Activated CD8-positive, alpha-beta memory T cell treated with anti-CD3 and anti-CD28 coated beads for 24 hours (primary cell): ENCODE results near the gene GFPT1.
"Not testable (repeated sequence)": the region's sequence is repeated elsewhere in the genome, so short reads cannot be mapped to it uniquely, and the experiment has no call there.

ENCODE experiments used
- DNase-seq: peaks from one replicate; pipeline ENCODE4 v3.0.0-alpha.2; 2020

The GFPT1 gene

DNA sequence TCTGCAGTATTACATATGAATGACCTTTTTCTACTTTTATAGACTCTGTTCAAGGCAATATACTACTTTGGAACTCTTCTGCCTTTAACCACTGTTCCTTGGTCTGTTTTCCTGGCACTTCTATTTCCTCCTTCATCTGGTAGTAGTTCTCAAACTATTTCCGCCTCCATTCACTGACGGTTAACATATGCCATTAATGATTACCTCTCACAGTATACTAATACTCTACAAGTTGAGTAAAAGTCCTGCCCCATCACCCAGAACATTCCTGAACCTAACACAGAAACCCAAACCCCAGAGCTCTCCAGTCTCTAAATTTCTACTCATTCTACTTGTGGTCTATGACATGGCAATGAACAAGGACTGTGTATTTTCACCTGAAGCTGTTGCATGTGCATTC lies 4.5 kb downstream of the GFPT1 start:
- no peak for DNase-seq

DNA sequence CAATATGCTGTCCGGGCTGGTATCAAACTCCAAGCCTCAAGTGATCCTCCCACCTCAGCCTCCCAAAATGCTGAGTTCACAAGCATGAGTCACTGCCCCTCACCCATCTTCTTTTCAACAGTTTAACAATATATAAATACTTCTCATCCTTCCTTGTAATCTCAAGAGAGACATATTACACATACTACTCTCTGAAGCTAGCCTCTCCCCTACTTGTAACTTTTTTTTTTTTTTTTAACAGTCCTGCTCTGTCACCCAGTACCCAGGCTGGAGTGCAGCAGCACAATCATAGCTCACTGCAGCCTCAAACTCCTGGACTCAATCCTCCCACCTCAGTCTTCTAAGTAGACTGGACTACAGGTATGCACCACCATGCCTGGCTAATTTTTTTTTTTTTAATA lies 5.7 kb downstream of the GFPT1 start:
- no peak for DNase-seq

DNA sequence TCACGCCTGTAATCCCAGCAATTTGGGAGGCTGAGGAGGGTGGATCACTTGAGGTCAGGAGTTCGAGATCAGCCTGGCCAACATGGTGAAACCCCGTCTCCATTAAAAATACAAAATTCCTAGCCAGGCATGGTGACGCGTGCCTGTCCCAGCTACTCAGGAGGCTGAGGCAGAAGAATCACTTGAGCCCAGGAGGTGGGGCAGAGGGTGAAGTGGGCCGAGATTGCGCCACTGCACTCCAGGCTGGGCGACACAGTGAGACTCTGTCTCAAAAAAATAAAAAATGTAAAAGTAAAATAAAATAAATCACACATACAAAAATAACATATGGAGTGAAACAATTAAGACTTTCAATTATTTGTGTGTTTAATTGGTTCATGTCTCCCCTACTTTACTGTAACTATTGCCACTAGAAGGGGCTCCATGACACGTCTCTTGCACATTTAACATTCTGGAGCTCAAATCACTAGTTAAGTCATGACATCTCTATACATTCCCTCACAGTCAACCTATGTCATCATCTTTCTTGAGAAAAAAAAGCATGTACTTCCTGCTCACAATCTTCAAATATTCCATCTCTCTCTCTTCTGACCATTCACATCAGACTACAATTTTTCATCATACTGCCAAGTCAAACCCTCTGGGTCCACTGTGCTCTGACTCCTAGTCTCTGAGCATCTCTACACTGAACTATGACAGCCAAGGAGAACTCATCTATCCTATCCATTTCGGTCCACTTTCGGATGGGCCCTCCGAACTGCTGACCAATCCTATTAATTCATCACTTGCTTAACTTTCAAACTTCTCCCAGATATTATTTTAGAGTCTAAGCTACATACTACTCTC lies 6.7 kb downstream of the GFPT1 start:
- no peak for DNase-seq

DNA sequence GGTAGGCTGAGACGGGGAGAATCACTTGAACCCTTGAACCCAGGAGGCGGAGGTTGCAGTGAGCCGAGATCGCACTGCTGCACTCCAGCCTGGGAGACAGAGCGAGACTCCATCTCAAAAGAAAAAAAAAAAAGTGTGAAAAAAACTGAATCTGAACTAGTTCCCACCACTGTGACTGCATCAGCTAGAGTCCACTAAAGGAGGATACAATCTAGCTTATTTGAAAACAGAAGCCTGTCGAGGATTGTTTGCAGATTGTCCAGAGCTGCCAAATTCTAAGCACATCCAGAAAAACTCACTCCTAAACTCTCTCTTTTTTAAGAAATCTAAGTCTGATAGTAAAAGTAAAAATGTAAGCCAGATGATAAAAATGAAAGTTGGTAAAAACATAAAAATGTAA lies 10.6 kb downstream of the GFPT1 start:
- no peak for DNase-seq

DNA sequence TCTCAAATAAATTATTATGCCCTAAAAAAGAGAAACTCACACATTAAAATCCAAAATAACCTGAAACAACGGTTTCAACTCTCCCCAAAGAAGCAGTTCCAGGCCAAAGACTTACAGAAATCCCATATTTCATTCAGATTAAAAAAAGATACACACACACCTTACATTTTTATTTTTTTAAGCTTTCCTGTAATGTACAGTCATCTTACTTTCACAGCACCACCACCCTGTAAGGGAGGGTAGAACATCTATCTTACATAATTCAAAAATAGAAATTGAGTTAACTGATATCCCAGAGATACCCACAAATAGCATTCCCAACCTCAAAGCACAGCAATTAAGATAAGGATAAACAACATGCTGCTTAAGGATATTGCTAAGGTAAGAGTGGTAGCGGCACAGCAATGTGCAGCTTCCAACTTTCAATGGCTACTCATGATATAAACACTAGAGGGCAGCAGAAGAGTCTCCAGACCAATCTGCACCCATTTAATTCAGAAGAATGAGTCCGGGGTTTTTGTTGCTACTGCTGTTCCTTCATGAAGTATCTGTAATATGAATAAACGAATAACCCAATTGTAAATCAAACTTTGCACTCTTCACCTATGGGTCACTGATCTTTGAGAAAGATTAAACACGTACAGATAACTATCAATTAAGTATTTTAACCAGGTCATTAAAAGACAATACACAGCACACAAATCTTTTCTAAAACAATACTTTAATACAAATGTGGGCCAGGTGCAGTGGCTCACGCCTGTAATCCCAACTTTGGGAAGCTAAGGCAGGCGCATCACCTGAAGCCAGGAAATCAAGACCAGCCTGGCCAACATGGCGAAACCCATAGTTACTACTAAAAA lies 11.3 kb downstream of the GFPT1 start:
- DNase-seq = no peak

DNA sequence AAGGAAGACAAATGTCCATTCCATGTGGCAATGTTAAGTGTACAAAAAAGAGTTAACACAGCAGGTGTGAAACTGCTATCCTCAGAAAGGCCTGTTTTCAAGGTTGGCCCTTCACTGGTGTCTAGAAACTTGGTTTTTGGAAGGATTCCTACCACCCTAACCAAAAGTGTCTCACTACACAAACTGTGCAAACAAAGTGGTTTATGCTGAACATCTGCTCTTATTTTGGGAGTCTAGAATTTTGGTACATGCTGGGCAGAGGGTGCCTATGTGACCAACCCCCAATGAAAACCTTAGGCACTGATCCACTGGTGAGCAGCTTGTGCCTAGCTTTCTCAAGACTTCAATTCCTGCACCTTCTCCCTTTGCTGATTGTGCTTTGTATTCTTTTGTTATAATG lies 14.3 kb downstream of the GFPT1 start:
- DNase-seq = no peak

DNA sequence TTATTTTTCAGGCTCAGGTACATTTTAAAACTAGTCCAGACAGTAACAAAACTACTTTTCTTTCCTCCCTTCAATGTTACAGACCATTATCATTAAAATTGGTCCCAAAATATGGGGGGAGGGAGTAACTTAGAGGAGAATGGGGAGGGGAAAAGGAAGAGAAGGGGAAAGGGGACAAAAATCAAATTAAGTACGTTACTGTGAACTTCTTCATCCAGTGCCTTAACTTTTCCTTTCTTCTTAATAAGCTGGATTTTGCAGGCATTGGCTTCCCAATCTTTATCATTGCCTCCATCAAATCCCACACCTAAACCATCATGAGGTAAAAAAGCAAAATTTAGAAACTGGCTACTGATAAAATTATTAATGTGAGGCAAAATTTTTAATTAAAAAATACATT lies 17.2 kb downstream of the GFPT1 start:
- DNase-seq = no peak

DNA sequence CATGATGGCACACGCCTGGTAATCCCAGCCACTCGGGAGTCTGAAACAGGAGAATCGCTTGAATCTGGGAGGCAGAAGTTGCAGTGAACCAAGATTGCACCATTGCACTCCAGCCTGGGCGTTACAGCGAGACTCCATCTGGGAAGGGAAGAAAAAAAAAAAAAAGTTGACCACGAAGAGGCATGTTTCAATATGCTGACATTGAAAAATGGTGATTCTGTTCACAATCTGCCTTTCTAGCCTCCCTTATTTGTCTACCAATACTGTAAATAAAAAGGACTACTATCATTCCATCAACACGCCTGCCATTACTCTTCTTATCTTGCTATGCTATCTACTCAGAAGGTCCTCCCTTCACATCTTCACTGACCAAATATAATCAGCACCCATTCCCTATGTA lies 18.4 kb downstream of the GFPT1 start:
- no peak for DNase-seq

DNA sequence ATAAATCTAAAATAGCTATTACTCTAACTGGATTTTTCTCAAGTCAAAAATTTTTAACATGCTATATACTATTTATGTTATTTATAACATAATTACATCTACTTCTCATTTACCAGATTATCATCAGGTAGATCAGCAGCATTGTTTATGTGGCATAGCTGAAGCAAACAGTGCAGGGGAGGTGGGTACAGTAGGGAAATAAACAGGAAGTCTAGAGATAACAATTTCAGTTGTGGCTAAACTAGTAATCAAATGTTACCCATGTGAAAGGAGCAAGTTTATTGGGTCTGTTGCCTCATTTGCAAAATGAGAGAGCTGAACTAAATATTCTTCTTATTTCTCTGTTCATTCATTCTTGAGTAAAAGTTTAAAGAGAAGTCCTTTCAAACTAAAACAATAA lies 27.7 kb downstream of the GFPT1 start:
- no peak for DNase-seq

DNA sequence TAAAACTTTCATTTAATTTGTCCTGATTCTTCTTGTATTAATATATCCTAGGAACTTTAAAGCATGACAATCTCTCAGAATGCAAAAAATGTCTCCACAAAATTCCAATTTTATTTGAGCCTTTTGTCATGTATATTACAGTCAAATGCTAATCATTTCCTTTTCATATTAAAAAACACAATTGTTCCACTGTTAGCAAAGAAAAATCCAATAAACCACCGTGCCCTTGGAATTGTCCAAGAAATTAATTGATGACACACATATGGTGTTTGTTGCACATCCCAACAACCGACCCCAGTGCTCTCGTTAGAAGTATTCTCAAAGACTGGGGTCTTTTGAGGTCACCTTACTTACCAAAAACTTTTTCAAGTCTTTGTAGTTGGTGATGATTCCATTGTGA lies 28.1 kb downstream of the GFPT1 start:
- no peak for DNase-seq

DNA sequence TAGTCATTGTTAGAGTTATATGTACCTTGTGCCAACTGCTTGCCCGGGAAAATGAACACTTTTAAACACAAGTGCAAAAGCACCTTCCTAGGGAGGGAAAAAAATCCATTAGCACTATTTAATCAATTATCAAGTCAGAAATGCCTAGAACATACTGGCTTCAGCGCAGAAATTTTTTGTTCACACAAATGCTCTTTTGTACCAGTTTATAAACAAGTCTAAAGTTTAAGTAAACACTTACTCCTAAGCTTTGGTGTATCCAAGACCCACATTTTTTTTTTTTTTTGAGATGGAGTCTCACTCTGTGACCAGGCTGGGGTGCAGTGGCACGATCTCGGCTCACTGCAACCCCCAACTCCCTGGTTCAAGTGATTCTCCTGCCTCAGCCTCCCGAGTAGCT lies 30.6 kb downstream of the GFPT1 start:
- no peak for DNase-seq

DNA sequence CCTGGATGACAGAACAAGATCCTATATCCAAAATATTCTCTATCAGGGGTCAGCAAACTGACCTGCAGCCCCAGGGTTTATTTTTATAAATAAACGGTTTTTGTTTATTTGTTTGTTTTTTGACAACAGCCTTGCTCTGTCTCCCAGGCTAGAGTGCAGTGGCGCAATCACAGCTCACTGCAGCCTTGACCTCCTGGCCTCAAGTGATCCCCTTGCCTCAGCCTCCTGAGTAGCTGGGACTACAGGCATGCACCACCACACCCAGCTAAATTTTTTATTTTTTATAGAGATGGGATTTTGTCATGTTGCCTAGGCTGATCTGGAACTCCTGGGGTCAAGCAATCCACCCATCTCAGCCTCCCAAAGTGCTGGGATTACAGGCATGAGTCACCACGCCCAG lies 32.1 kb downstream of the GFPT1 start:
- not testable (repeated sequence) for DNase-seq

DNA sequence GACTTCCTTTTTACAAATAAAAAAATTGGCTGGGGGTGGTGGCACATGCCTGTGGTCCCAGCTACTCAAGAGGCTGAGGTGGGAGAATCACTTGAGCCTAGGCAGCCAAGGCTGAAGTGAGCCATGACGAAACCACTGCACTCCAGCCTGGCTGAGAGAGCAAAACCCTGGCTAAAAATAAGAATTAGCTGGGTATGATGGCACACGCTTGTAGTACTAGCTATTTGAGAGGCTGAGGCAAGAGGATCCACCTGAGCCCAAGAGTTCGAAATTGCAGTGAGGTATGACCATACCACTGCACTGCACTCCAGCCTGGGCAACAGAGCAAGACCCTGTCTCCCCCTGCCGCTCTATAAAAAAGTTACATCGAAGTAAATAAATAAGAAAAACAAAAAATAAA lies 33.7 kb downstream of the GFPT1 start:
- no peak for DNase-seq

DNA sequence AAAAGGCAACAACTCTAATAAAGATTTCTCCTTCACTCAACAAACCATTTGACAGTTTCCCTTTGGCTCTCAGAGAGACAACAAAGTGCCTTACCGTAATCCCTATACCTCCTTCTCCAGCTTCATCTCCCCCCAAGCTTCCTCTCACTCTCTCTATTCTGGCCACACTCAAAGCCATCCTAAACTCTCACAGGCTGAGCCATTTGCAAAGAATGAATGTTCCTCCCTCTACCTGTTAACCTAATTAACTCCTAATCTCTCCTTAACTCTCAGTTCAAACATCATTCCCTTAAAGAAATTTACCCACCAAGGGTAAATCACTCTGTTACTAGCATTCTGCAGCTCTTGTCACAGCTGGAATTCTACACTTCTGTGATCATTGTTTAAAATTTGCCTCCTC lies 38.2 kb downstream of the GFPT1 start:
- DNase-seq = no peak

DNA sequence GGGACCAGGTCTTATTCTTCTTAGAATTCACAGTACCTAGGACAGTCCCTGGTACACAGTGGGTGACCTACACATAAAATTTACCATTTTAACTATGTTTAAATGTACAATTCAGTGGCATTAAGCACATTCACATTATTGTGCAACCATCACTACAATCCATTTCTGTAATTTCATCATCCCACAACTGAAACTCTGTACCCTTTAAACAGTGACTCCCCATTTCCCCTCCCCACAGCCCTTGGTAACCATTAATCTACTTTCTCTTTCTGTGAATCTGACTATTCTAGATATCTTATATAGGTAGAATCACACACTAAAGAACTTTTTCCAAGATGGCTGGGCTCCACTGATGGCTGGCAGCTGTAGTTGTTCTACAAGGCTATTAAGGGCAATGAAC lies 41.6 kb downstream of the GFPT1 start:
- no peak for DNase-seq

DNA sequence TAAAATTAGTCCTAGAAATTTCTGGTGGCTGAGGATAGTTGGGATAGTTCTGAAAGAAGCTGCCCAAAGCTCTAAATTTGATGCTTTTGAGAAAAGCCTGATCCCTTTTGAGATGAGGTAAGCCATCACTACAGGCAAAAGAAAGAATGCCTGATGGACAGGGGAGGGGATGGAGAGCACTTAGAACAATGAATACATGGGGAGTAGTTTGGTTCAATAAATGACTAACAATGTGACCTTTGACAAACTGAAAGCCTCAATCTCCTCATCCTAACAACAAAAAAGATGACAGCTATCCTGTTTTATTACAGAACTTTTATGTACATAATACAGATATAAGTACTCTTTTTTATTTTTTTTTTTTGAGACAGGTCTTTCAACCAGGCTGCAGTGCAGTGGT lies 42.7 kb downstream of the GFPT1 start:
- no peak for DNase-seq

DNA sequence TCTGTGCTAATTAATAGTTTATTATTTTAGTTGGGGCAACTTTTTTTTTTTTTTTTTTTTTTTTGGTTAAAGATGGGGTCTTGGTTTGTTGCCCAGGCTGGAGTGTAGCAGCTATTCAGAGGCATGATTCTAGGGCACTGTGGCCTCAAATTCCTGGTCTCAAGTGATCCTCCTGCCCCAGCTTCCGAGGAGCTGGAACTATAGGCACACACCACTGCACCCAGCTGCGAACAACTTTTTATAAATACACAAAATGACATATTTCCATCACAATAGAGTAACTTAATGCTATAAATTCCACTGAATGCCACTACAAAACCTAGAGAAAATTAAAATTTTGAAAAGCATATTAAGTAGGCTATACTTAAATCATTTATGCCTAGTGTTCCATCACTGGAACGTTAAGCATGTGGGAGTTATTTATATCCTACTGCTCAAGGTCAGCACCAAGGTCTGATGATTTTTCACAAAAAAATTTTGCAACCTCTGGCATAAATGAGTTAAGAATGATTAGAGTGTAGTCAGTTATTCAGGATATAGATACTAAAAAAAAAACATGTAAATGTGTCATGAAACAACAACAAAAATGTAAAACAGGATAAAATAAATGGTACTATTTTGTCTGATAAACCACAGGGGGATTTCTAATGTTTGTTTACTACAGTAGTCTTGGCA lies 46.8 kb downstream of the GFPT1 start:
- DNase-seq = no peak

DNA sequence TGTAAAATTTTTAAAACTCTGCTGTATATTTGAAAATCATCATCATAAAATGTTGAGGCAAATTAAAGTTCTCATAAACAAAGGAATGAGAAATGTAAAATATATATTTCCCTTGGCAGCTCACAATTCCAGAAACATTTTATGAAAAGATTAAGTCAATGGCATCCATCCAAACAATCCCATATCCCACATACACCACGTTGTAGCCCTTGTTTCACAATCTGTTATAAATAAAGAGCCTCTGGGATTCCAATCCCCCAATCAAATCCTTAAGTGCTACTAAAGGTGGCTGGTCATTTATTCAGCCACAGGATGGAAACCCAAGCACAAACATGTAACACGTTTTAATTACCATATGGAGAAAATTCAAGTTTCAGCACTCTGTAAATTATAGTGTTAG lies 51.7 kb downstream of the GFPT1 start:
- no peak for DNase-seq

DNA sequence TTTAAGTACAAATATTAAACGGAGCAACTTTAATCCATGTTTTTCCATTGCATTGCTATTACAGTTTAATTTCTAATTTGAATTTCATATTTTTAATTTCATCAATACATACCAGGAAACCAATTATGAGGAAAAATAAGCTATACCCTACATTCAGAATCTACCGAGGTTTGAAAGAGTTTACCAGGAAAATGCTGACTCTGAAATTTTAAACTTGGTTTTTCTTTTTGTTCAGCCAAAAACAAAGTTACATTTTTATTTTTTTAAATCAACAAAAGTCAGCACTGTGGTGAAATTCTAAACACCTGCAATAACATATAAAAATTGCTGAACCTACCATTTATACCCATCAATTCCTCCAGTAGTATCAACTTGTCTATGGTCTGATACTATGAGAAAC lies 53.7 kb downstream of the GFPT1 start:
- DNase-seq = no peak

DNA sequence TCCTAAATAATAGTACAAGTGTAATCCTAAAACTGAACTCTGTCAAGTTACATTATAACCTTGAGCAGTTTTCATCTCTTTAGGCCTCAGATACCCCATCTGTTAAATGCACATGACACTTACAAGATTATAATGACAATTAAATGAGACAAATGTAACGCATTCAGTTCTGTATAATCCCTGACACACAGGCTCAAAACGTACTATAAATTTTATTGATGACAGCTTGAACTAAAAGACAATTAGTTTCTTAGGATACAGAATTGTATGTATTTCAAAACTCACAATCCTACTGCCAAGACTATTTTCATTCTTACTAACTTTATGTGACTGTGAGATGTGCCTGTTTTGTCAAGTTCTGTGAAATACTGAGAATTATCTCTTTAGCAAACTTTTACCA lies 56.2 kb downstream of the GFPT1 start:
- no peak for DNase-seq

DNA sequence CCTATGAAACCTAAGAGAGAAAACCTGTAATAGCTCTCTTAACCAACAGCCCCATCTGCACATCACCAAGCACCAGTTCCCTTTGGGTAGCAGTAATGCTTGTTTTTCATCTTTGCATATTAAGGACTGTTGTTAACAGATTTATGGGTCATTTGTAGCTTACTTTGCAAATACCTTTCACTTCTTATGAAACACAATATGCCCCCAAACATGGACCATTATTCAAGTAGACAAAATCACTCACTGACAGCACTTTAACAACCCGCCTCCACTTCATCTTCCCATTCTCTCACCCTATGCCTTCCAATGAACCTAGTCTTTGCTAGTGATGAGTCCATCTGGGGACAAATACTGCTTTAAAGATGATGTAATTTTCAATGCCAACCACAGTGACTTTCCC lies 64.4 kb downstream of the GFPT1 start:
- DNase-seq = no peak

DNA sequence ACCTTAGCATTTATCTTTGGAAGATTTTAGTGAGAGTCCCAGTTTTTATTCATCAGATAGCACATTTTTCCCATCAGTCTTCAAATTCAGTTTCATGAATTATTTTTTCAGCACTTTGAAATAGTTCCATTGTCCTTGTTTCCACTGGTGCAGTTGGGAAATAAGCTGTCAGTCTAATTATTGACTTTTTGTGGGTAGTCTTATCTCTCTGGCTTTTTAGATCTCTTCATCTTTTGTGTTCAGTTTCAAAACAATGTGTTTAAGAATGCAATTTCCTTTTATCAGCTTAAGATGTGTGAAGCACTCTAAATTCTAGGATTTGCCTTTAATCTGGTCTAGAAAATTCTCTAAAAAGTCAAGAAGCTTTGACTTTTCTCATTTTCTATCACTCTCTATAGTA lies 70.5 kb downstream of the GFPT1 start:
- no peak for DNase-seq

DNA sequence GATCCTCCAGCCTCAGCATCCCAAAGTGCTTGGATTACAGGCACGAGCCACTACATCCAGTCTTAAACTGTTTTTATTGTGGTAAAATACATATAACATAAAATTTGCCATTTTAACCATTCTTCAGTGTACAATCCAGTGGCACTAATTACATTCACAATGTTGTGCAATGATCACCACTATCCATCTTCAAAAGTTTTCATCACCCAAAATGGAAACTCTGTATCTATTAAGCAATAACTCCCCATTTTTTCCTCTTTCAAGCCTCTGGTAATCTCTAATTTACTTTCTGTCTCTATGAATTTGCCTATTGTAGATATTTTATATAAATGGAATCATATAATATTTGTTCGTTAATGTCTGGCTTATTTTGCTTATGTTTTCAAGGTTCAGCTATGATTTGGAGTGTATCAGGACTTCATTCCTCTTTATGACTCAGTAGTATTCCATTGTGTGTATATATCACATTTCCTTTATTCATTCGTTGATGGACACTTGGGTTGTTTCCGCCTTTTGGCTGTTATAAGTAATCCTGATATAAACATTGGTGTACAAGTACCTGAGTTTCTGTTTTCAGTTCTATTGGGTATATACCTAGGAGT lies 71.8 kb downstream of the GFPT1 start:
- DNase-seq = no peak
